ENCODE results near the gene ATG16L1.

ATG16L1 gene

DNA sequence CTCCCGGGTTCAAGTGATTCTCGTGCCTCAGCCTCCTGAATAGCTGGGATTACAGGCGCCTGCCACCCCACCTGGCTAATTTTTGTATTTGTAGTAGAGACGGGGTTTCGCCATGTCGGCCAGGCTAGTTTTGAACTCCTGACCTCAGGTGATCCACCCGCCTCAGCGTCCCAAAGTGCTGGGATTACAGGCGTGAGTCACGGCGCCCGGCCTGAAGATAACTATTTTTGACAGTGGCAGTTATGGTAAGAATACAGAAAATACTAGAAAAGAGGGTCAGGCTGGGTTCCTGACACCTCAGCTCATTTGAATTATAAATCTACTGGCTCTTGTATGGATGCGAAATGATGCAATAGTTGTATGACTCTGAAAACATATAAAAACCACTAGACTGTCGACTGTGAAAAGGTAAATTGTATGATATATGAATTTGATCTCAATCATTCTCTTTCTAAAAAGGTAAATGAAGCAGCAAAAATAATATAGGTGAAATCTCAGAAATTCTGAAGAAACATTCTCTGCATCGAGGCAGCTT, 91.8 kb downstream of the ATG16L1 start:
- CTCF ChIA-PET, result interaction anchor here (0.6 to 1.8 kb wide), 4 partner anchors 11 to 753 kb away, joined by 3 to 10 read pairs (median 4); partner anchors contain the start of gene DGKD
- TF ChIP-seq ZSCAN30 (tag by site-specific recombination; IDR thresholded peaks at IDR 0.05), result no peak
- TF ChIP-seq, protein P1, sequence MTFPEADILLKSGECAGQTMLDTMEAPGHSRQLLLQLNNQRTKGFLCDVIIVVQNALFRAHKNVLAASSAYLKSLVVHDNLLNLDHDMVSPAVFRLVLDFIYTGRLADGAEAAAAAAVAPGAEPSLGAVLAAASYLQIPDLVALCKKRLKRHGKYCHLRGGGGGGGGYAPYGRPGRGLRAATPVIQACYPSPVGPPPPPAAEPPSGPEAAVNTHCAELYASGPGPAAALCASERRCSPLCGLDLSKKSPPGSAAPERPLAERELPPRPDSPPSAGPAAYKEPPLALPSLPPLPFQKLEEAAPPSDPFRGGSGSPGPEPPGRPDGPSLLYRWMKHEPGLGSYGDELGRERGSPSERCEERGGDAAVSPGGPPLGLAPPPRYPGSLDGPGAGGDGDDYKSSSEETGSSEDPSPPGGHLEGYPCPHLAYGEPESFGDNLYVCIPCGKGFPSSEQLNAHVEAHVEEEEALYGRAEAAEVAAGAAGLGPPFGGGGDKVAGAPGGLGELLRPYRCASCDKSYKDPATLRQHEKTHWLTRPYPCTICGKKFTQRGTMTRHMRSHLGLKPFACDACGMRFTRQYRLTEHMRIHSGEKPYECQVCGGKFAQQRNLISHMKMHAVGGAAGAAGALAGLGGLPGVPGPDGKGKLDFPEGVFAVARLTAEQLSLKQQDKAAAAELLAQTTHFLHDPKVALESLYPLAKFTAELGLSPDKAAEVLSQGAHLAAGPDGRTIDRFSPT (tag by site-specific recombination; IDR thresholded peaks at IDR 0.05), result no peak
- no peak for TF ChIP-seq ZNF19 (tag by site-specific recombination; IDR thresholded peaks at IDR 0.05; ENCODE audit: low read depth)
- no peak for TF ChIP-seq FEZF1 (tag by site-specific recombination; IDR thresholded peaks at IDR 0.05)
- no peak for TF ChIP-seq TCF7L2 (IDR thresholded peaks at IDR 0.05; ENCODE audit: borderline replicate concordance, low read depth, low read length)
- TF ChIP-seq, protein P2, sequence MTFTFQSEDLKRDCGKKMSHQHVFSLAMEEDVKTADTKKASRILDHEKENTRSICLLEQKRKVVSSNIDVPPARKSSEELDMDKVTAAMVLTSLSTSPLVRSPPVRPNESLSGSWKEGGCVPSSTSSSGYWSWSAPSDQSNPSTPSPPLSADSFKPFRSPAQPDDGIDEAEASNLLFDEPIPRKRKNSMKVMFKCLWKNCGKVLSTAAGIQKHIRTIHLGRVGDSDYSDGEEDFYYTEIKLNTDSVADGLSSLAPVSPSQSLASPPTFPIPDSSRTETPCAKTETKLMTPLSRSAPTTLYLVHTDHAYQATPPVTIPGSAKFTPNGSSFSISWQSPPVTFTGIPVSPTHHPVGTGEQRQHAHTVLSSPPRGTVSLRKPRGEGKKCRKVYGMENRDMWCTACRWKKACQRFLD (tag by site-specific recombination; IDR thresholded peaks at IDR 0.05), result no peak
- no peak for TF ChIP-seq ZNF776 (tag by site-specific recombination; IDR thresholded peaks at IDR 0.05; ENCODE audit: borderline replicate concordance)
- TF ChIP-seq GLIS2 (tag by site-specific recombination; IDR thresholded peaks at IDR 0.05), result no peak
- H3K36me3 ChIP-seq (ENCODE audit: control insufficient read depth in 2 of 2, insufficient read depth in 1 of 2, low read length in 2 of 2), result no peaks in the 10 kb centered on the region
- POLR2A ChIA-PET, result no interaction called here
- no peaks in the 10 kb centered on the region for H3K4me1 ChIP-seq (ENCODE audit: control insufficient read depth, insufficient read depth, low read length)
- H3K9me3 ChIP-seq (ENCODE audit: control insufficient read depth, insufficient read depth, low read depth, low read length), result no peaks in the 10 kb centered on the region
- no peak overlapping the region for H3K27ac ChIP-seq (ENCODE audit: extremely low read depth, low read depth, low read length)
- H3K4me3 ChIP-seq (ENCODE audit: low read depth, low read length), result no peak overlapping the region

Measured in HEK293 (cell line).